ENCODE results near the gene FLRT1.
"Not testable (repeated sequence)": the region's sequence is repeated elsewhere in the genome, so short reads cannot be mapped to it uniquely, and the experiment has no call there.

FLRT1 gene

GRCh38 chr11:64044730-64045393 lies 9.1 kb downstream of the FLRT1 start:
- no peak for TF ChIP-seq CTCF (IDR thresholded peaks at IDR 0.05; ENCODE audit: low read depth, low read length)
- H3K4me3 ChIP-seq (ENCODE audit: low read depth, low read length) = no peak overlapping the region
- in situ Hi-C loops (cut with HindIII; ENCODE audit: low sequenced_read_pairs) = no loop called here
- DNase-seq (ENCODE audit: low read depth, low spot score) = no peak

GRCh38 chr11:64045700-64046099 lies 10.0 kb downstream of the FLRT1 start:
- no peak for TF ChIP-seq CTCF (IDR thresholded peaks at IDR 0.05; ENCODE audit: low read depth, low read length)
- DNase-seq (ENCODE audit: low read depth, low spot score) = no peak
- in situ Hi-C loops (cut with HindIII; ENCODE audit: low sequenced_read_pairs) = no loop called here
- H3K4me3 ChIP-seq (ENCODE audit: low read depth, low read length) = no peak overlapping the region

- DNase-seq (ENCODE audit: low read depth, low spot score); in situ Hi-C loops (cut with HindIII; ENCODE audit: low sequenced_read_pairs); H3K4me3 ChIP-seq (ENCODE audit: low read depth, low read length): not testable (repeated sequence)
These were observed 11.6 kb downstream of the FLRT1 start for GRCh38 chr11:64047373-64047772.

- H3K4me3 ChIP-seq (ENCODE audit: low read depth, low read length) = no peak overlapping the region
- in situ Hi-C loops (cut with HindIII; ENCODE audit: low sequenced_read_pairs) = no loop called here
- no peak for DNase-seq (ENCODE audit: low read depth, low spot score)
- no peak for TF ChIP-seq CTCF (IDR thresholded peaks at IDR 0.05; ENCODE audit: low read depth, low read length)
These were observed 12.5 kb downstream of the FLRT1 start for GRCh38 chr11:64048042-64048854.

GRCh38 chr11:64049509-64049908 lies 13.8 kb downstream of the FLRT1 start:
- TF ChIP-seq CTCF (IDR thresholded peaks at IDR 0.05; ENCODE audit: low read depth, low read length) = no peak
- no peak for DNase-seq (ENCODE audit: low read depth, low spot score)
- H3K4me3 ChIP-seq (ENCODE audit: low read depth, low read length) = no peak overlapping the region
- in situ Hi-C loops (cut with HindIII; ENCODE audit: low sequenced_read_pairs) = no loop called here

- in situ Hi-C loops (cut with HindIII; ENCODE audit: low sequenced_read_pairs) = no loop called here
- TF ChIP-seq CTCF (IDR thresholded peaks at IDR 0.05; ENCODE audit: low read depth, low read length) = no peak
- DNase-seq (ENCODE audit: low read depth, low spot score) = no peak
- H3K4me3 ChIP-seq (ENCODE audit: low read depth, low read length) = no peak overlapping the region
These were observed 15.6 kb downstream of the FLRT1 start for GRCh38 chr11:64051297-64051696.

- in situ Hi-C loops (cut with HindIII; ENCODE audit: low sequenced_read_pairs) = no loop called here
- DNase-seq (ENCODE audit: low read depth, low spot score) = no peak
- no peak overlapping the region for H3K4me3 ChIP-seq (ENCODE audit: low read depth, low read length)
- no peak for TF ChIP-seq CTCF (IDR thresholded peaks at IDR 0.05; ENCODE audit: low read depth, low read length)
These were observed 16.7 kb downstream of the FLRT1 start for GRCh38 chr11:64052436-64052835.
